ENCODE measurements around the gene HOXA4. TPM values are rescaled to one million over a fixed set of nuclear protein-coding genes. Genes with fewer than 3 reads are reported as not detected.
A peak's percentile ranks its signal among the peaks of the same experiment; 100 is the strongest.

HOXA4 gene
- total RNA-seq, 1 donor from 2014 or later = 0.98 TPM

GRCh38 chr7:27132214-27132613, 1.7 kb upstream of the HOXA4 start:
- intact Hi-C loops (cut with DNase I) = no loop called here
- no peak overlapping the region for H3K4me3 ChIP-seq
- H3K27me3 ChIP-seq = no peaks in the 10 kb centered on the region
- H3K36me3 ChIP-seq = no peaks in the 10 kb centered on the region
- TF ChIP-seq POLR2A (IDR thresholded peaks at IDR 0.05) = no peak
- peaks cover 16% of the 10 kb centered on the region for H3K4me1 ChIP-seq
- H3K9me3 ChIP-seq = no peaks in the 10 kb centered on the region
- H3K27ac ChIP-seq = no peak overlapping the region
- DNase-seq (ENCODE audit: extremely low spot score in 2 of 2) = no peak

GRCh38 chr7:27131390-27131819, 848 bp upstream of the HOXA4 start:
- peaks cover 16% of the 10 kb centered on the region for H3K4me1 ChIP-seq
- intact Hi-C loops (cut with DNase I) = no loop called here
- H3K27ac ChIP-seq = peak overlapping the region; percentile 65
- H3K4me3 ChIP-seq = peak overlapping the region; percentile 60 to 86
- DNase-seq (ENCODE audit: extremely low spot score in 2 of 2) = no peak
- H3K9me3 ChIP-seq = no peaks in the 10 kb centered on the region
- no peaks in the 10 kb centered on the region for H3K27me3 ChIP-seq
- H3K36me3 ChIP-seq = no peaks in the 10 kb centered on the region
- TF ChIP-seq POLR2AphosphoS5 (IDR thresholded peaks at IDR 0.05; ENCODE audit: insufficient read depth in 1 of 2, low read depth in 1 of 2) (no peak), POLR2A (IDR thresholded peaks at IDR 0.05) (no peak), CTCF (IDR thresholded peaks at IDR 0.05) (no peak)

GRCh38 chr7:27129729-27130539, 623 bp downstream of the HOXA4 start:
- intact Hi-C loops (cut with DNase I) = no loop called here
- H3K9me3 ChIP-seq = no peaks in the 10 kb centered on the region
- peak overlapping the region; percentile 60 to 86 for H3K4me3 ChIP-seq
- H3K4me1 ChIP-seq = peaks cover 16% of the 10 kb centered on the region
- no peaks in the 10 kb centered on the region for H3K36me3 ChIP-seq
- no peak for DNase-seq (ENCODE audit: extremely low spot score in 2 of 2)
- H3K27me3 ChIP-seq = no peaks in the 10 kb centered on the region
- TF ChIP-seq POLR2AphosphoS5 (IDR thresholded peaks at IDR 0.05; ENCODE audit: insufficient read depth in 1 of 2, low read depth in 1 of 2) = no peak
- TF ChIP-seq POLR2A (IDR thresholded peaks at IDR 0.05) = no peak
- no peak for TF ChIP-seq CTCF (IDR thresholded peaks at IDR 0.05)
- peak overlapping the region; percentile 79 for H3K27ac ChIP-seq

GRCh38 chr7:27128776-27129728, 1.5 kb downstream of the HOXA4 start:
- H3K36me3 ChIP-seq = no peaks in the 10 kb centered on the region
- H3K27me3 ChIP-seq = no peaks in the 10 kb centered on the region
- no peaks in the 10 kb centered on the region for H3K9me3 ChIP-seq
- no peak for TF ChIP-seq CTCF (IDR thresholded peaks at IDR 0.05)
- TF ChIP-seq POLR2A (IDR thresholded peaks at IDR 0.05) = no peak
- TF ChIP-seq POLR2AphosphoS5 (IDR thresholded peaks at IDR 0.05; ENCODE audit: insufficient read depth in 1 of 2, low read depth in 1 of 2) = no peak
- H3K4me1 ChIP-seq = peaks cover 16% of the 10 kb centered on the region
- H3K27ac ChIP-seq = no peak overlapping the region
- DNase-seq (ENCODE audit: extremely low spot score in 2 of 2) = no peak
- intact Hi-C loops (cut with DNase I) = no loop called here
- H3K4me3 ChIP-seq = no peak overlapping the region

GRCh38 chr7:27128034-27128433, 2.5 kb downstream of the HOXA4 start:
- peaks cover 16% of the 10 kb centered on the region for H3K4me1 ChIP-seq

More at GRCh38 chr7:27128034-27128433, 2.5 kb downstream of the HOXA4 start:
- no peaks in the 10 kb centered on the region for H3K36me3 ChIP-seq
- no peak overlapping the region for H3K4me3 ChIP-seq
- TF ChIP-seq POLR2A (IDR thresholded peaks at IDR 0.05) = no peak
- TF ChIP-seq CTCF (IDR thresholded peaks at IDR 0.05) = no peak
- TF ChIP-seq POLR2AphosphoS5 (IDR thresholded peaks at IDR 0.05; ENCODE audit: insufficient read depth in 1 of 2, low read depth in 1 of 2) = no peak
- H3K9me3 ChIP-seq = no peaks in the 10 kb centered on the region
- no peaks in the 10 kb centered on the region for H3K27me3 ChIP-seq
- no peak for DNase-seq (ENCODE audit: extremely low spot score in 2 of 2)
- intact Hi-C loops (cut with DNase I) = no loop called here
- H3K27ac ChIP-seq = no peak overlapping the region
